Cardiac septum (tissue), 1 donor: ENCODE results near the gene ZBTB48. TPM values are rescaled to one million over a fixed set of nuclear protein-coding genes. Genes with fewer than 3 reads are reported as not detected.
A peak's percentile ranks its signal among the peaks of the same experiment; 100 is the strongest.
"Not testable (repeated sequence)": the region's sequence is repeated elsewhere in the genome, so short reads cannot be mapped to it uniquely, and the experiment has no call there.

Experiments
- DNase-seq: peaks from one replicate; pipeline ENCODE4 v3.0.0-alpha.2; 2020; ENCODE audit warnings: low spot score
- intact Hi-C: fragments of 100-400 bp; cut with DNase I; formaldehyde crosslinking; loops from one replicate; pipeline ENCODE4 v1.14.0; 2022
- long read RNA-seq: library from polyadenylated mRNA; unstranded; transcript quantifications from one replicate; pipeline ENCODE4 v2.0.0, GENCODE V29; 2021
- total RNA-seq: library from RNA; stranded (reverse); fragmentation: NEBNext Ultra II Directional; extraction: Animal tissue kit (Norgen Biotek cat#: 25700); gene quantifications from one replicate; pipeline ENCODE4 v1.2.1, GENCODE V29; 2021
- donor health status: DM: no; HTN: no; CAD: no.

Gene ZBTB48
- 10.7 TPM for total RNA-seq
- long read RNA-seq, partial matches to known transcripts: 3 of 17 reads
- long read RNA-seq, other reads (novel, unspliced or antisense): 10 of 17 reads

DNA sequence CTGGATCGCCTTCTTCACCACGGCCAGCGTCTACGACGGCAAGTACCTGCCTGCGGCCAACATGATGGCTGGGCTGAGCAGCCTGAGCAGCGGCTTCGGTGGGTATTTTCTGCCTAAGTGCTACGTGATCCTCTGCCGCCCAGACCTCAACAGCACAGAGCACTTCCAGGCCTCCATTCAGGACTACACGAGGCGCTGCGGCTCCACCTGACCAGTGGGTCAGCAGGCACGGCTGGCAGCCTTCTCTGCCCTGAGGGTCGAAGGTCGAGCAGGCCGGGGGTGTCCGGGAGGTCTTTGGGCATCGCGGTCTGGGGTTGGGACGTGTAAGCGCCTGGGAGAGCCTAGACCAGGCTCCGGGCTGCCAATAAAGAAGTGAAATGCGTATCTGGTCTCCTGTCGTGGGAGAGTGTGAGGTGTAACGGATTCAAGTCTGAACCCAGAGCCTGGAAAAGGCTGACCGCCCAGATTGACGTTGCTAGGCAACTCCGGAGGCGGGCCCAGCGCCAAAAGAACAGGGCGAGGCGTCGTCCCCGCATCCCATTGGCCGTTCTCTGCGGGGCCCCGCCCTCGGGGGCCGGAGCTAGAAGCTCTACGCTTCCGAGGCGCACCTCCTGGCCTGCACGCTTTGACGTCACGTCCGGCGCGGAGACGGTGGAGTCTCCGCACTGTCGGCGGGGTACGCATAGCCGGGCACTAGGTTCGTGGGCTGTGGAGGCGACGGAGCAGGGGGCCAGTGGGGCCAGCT lies at the start of gene ZBTB48:
Gene ZBTB48 (plus strand): TSS at position 621 of the 745 bp plus-strand sequence. CDS start 616 bp downstream, outside the sequence.
- peak; percentile 100 for DNase-seq
- intact Hi-C loops: loop anchor here (1.0 to 2.0 kb wide), 3 partner anchors 19 to 45 kb away; partner anchors contain the start of genes NOL9, TAS1R1 and THAP3

DNA sequence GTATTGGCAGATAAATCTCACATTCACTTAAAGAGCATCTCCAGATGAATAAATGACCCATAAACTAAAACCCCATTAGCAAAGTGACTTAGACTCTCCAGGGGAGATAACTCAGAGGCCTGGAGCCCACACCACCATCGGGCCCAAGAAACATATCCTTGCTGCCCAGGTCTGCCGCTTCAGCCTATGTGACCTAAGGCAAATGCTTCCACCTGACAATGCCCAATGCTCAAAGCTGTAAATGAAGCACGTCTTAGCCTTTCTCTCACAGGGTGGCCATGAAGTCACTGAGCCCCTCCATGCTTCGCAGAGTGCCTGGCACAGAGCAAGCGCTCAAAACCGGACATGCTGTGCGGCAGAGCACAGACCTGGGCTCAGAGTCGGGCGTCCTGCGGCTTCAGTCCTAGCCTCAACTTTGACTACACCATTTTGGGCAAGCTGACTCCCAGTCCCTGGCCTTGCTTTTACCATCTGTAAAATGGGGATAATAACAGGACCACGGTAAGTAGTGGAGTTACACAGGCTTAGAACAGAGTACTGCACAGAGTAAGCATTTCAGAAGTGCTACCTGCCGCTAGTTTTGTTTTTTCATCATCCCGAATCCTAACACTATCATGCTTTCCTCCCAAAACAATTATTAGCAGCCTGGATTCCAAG lies 49.2 kb upstream of the ZBTB48 start:
- no peak for DNase-seq
- intact Hi-C loops: no loop called here

DNA sequence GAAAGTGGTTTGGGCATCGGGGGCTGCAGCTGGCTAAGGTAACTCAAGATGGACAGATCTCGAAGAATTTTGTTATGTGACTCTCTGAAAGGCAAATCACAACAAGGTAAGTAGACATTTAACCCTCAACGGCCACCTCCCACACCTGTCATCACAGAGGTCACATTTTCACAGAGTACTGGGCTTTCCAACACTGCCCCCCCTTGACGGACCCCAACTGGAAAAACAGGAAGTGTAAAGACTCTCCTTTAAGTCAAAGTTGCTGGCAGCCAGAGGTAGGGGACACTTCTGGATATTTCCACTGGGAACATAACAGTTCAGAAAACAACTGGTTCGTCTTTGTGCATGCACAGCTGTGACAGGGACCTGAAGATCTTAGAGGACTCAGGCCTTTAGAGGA lies 47.8 kb upstream of the ZBTB48 start:
- no peak for DNase-seq
- intact Hi-C loops: no loop called here

DNA sequence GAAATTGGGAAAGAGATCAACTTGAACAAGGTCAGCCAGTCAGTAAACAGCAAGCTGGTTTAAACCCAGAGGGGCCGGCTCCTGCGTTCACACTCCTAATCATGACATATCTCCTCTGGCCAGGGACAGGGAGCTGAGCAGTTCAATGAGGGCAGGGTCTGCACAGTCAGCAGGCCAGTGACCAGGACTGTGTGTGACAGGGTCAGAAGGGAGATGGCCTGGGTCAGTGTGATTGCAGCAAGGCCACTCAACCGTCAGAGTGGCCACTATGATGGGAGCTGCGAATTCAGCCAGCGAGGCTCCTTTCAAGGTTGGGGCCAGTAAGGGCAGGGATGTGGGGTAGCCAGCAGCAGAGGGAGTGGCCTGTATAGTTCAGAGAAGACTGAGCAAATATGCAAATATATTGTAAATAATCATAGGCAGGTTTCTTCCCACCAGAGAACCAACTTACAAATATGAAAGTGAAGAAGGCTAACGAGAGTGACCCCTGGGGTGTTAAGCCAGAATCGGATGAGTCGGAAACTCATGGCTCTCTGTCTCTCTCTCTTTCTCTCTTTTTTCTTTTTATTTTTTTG lies 45.5 kb upstream of the ZBTB48 start:
- no peak for DNase-seq
- intact Hi-C loops: no loop called here

DNA sequence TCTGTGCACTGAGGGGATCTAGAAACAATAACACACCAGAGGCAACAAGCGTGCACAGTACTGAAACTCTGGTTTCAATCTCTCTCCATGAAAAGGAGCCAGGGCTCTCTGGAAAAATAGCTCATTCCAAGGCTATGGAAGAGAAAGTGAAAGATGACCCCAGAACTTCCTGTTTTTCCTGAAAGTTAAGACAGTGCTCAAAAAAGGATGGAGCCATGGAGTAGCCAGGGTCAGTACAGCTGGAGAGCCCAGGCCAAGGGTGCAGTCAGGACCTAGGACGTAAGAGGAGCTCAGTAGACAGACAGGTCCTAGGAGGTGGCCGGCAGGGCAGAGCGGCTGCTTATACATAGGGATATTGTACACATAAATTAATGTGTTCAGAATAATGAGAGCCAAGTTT lies 44.6 kb upstream of the ZBTB48 start:
- intact Hi-C loops: no loop called here
- no peak for DNase-seq

DNA sequence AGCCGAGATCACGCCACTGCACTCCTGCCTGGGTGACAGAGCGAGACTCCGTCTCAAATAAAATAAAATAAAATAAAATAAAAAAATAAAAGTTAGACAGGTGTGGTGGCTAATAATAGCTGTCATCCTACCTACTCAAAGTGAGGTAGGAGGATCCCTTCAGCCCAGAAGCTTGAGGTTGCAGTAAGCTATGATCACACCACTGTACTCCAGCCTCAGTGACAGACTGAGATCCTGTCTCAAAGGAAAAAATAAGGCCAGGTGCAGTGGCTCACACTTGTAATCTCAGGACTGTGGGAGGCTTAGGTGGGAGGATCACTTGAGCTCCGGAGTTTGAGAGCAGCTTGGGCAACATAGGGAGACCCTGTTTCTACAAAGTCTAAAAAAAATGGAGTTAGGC lies 43.5 kb upstream of the ZBTB48 start:
- DNase-seq: no peak
- intact Hi-C loops: no loop called here

DNA sequence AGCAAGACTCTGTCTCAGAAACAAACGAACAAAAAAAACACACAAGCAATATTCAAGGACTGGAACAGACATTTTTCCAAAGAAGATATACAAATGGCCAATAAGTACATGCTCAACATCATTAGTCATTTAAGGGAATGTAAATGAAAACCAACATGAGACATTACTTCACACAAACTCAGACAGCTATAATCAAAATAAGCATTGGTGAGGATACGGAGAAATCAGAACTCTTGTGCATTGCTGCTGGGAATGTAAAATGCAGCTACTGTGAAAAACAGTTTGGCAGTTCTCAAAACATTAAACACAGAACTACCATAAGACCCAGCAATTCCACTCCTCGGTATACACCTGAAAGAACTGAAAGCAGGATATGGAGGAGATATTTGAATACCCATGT lies 40.8 kb upstream of the ZBTB48 start:
- intact Hi-C loops: no loop called here
- no peak for DNase-seq

DNA sequence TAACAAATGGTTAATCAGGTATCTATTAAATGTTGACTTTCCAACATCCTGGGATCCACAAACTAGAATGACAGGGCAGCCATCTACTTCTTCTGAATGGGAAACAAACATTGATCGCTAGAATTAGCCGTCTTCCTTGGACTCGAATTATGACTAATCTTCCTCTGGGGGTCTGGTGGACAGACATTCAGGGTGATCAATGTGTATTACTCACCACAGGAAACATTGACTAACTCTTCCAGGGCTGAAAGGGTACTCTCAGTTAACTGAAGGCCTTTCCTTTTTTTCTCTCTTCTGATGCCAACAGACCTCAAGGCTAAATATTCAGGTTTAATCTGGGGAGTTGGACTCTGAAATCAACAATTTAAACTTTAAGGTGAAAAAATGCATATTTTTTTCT lies 35.0 kb upstream of the ZBTB48 start:
- no peak for DNase-seq
- intact Hi-C loops: no loop called here

DNA sequence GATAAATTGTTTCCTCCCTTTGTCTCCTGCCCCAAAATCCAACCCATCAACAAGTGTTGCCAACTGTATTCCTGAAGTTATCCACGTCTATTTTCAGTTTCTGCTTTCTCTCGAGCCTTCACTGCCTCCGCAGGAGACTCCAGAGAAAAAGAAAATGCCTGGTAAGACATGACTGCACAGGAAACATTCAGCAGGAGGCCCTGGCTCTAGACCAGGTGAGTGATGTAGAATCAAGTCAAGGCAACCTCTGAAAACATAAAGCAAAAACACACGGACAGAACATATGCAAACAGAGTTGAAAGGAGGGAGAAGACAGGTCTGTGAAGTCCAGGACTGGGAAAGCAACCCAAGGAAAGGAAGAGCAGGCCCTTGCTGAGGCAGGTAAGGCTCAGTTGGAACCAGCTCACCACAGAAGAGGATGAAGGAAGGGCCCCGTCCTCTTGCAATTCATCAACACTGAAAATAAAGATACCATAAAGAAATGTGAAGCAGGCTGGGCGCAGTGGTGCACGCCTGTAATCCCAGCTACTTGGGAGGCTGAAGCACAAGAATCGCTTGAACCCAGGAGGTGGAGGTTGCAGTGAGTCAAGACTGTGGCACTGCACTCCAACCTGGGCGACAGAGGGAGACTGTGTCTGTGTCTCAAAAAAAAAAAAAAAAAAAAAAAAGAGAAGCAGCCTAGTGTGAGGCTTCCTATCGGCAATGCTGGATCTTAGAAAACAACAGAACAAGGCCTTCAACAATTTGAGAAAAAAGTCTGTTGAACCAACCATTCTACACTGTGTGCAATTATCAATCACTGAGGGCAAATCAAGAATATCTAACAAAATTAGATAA lies 34.3 kb upstream of the ZBTB48 start:
- intact Hi-C loops: no loop called here
- DNase-seq: no peak

DNA sequence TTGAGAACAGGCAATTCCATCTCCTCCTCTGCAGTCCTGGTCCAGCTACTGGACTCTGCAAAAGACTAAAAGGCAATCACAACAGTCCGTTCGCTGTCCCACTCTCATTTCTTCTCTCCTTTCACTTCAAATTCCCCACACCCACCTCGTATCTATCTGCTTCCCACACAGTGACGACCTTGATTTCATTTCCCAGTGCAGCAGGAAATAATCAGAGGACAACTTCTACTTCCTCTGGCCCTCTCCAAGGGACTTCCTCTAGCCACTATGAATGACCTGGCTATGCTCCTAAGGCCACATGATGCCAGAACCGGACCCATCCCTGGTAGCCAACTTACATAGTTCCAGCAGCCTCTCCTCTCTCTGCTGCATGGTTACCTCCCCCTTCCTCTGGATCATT lies 33.5 kb upstream of the ZBTB48 start:
- intact Hi-C loops: no loop called here
- no peak for DNase-seq

DNA sequence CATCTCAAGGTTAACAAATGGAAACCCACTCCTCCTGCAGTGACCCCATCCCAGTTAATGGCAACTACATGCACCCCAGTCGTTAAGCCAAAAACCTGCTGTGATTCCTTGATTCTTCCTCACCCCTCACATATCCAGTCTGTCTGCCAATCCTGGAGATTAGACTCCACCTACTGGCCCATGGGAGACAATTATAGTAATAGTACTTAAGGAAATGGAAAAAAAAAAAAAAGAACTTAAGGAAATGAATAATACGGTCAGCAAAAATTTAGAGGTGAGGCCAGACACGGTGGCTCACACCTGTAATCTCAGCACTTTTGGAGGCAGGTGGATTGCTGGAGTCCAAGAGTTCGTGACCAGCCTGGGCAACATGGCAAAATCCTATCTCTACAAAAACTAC lies 32.5 kb upstream of the ZBTB48 start:
- intact Hi-C loops: no loop called here
- no peak for DNase-seq

DNA sequence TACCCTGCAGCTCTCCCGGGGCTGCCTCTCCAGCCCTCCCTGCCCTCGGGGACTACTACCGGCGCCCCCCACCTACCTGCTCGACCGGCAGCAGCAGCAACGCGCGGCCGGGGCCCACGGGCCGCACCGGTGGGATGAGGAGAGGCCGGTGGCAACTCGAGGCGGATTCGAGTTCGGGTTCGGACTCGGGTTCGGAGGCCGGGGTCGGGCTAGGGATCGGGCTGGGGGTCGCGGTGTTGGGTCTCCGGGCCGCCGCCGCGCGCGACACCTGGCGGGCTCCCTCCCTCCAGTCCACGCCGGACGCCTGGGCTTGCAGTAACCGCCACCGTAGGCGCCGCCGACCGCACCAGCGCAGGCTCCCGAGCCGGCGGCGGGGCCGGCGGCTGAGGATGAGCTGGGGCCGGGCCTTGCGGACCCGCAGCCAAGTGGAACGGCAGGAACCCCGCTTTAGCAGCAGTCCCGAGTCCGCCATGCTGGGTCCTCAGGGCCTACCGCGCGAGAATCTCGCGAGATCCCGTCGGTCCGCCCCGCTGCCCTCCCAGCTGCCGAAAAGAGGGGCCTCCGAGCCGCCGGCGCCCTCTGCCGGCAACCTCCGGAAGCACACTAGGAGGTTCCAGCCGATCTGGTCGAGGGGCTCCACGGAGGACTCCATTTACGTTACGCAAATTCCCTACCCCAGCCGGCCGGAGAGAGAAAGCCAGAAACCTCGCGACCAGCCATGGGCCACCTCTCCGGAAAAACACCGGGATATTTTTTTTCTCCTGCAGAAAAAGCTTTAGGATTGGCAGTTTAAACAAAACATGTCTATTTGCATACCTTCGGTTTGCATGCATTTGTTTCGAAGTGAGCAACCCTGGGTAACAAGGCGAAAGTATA lies 25.5 kb upstream of the ZBTB48 start, which contains the start of gene NOL9:
Gene NOL9 (minus strand): TSS at position 483 of the 876 bp plus-strand sequence. CDS start 11 bp downstream, at position 472.
- DNase-seq: peak; percentile 97
- intact Hi-C loops: loop anchor here (1.0 to 2.0 kb wide), 4 partner anchors 25 to 147 kb away; partner anchors contain the start of genes DNAJC11, THAP3 and ZBTB48

DNA sequence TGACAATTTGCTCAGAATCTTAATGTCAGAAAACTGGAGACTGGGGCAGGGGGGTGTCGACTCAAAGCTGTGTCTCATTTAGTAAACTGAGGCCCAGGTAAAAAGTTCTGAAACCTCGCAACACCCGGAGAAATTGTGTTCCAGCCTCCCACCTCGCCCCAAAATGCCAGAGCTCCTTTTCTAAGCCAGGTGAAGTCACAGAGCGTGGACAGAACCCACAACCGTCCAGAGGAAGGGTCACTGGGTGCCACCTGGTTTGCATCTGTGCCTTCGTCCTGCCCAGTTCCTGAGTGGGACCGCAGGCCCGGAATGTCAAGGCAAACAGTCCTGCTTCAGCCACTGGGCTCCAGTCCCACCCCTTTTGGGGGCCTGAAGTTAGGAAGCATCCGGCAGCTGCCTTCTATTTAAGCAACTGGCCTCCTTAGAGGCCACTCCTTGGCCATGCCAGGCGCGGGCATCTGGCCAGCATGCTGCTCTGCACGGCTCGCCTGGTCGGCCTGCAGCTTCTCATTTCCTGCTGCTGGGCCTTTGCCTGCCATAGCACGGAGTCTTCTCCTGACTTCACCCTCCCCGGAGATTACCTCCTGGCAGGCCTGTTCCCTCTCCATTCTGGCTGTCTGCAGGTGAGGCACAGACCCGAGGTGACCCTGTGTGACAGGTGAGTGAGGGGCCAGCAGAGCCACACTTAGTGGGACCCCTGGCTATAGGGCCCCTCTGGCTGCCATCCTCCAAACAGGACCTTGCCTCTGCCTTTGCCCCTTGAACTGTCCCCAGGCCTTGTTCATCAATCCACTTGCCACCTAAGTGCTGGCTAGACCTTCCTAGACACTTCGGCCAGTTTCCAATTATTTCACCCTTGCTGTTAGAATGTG lies 24.7 kb upstream of the ZBTB48 start, which contains the start of gene TAS1R1:
Gene TAS1R1 (plus strand): TSS at position 401 of the 872 bp plus-strand sequence. CDS start 67 bp downstream, at position 468.
- intact Hi-C loops: loop anchor here (1.0 to 2.0 kb wide), 4 partner anchors 24 to 146 kb away; partner anchors contain the start of genes DNAJC11, THAP3 and ZBTB48

DNA sequence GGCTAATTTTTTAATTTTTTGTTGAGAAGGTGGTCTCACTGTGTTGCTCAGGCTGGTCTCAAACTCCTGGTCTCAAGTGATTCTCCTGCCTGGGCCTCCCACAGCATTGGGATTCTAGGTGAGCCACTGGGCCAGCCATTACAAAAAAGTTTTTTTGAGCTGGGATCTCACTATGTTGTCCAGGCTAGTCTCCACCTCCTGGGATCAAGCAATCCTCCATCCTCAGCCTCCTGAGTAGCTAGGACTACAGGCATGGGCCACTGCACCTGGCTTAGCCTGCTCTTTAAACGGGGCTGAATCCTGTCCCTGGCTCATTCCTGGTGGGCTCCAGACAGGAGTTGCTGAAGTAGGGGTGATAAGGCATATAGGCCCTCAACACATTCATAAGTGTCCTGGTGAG lies 22.2 kb upstream of the ZBTB48 start:
- intact Hi-C loops: no loop called here

More for the DNA sequence above, 24.7 kb upstream of the ZBTB48 start, which contains the start of gene TAS1R1:
- peak; percentile 76 for DNase-seq

DNA sequence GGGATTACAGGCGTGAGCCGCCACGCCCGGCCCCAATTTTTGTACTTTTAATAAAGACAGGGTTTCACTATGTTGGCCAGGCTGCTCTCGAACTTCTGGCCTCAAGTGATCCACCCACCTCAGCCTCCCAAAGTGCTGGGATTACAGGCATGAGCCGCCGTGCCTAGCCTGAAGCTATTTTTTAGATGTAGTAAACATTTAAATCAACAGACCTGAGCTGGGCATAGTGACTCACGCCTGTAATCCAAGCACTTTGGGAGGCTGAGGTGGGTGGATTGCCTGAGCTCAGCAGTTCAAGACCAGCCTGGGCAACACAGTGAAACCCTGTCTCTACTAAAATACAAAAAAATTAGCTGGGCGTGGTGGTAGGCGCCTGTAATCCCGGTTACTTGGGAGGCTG lies 20.6 kb upstream of the ZBTB48 start:
- DNase-seq, intact Hi-C loops: not testable (repeated sequence)

More for the DNA sequence above, 22.2 kb upstream of the ZBTB48 start:
- DNase-seq: no peak

DNA sequence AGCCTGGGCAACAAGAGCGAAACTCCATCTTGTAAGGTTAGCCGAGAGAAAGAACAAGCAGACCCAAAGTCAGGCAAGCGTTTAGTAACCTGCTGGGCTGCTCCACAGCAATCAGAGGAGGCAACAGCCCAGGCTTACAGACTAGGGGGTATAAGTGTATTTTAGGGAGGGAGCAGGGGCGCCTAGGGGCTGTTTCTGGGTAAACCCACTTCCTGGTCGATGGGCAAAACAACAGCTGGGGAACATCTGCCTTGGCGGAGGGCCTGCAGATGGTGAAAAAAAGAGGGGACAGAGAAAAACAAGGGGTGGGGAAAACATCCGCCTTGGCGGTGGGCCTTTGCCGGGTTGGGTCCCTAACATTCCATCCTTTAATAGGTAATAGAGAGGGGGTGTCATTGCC lies 19.5 kb upstream of the ZBTB48 start:
- intact Hi-C loops: no loop called here
- DNase-seq: no peak

DNA sequence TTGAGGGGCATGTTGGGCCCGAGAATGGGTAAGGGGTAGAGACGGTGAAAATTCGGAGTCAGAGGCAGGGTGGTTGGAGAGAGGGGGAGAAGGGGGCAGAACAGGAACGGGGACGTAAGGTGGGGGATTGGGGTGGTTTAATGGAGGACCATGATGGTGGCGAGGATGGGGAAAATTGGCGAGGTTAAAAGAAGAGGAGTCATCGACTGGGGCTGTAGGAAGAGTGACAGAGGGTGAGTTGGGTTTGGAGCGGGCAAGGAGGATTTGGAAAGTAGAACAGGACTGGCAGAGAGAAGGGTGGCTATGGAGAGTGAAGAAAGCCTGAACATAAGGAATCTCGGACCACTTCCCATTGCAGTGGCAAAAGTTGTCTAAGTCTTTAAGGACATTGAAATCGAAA lies 10.8 kb upstream of the ZBTB48 start:
- intact Hi-C loops: no loop called here
- no peak for DNase-seq
